ENCODE results near the gene ATXN1. TPM values are rescaled to one million over a fixed set of nuclear protein-coding genes. Genes with fewer than 3 reads are reported as not detected.

Gene ATXN1
- total and polyA plus RNA-seq, 2 of the 8 experiments (the other 6 are each of a cell fraction or from before 2014, with no cell fraction given), result 1.6 to 4.0 TPM

DNA sequence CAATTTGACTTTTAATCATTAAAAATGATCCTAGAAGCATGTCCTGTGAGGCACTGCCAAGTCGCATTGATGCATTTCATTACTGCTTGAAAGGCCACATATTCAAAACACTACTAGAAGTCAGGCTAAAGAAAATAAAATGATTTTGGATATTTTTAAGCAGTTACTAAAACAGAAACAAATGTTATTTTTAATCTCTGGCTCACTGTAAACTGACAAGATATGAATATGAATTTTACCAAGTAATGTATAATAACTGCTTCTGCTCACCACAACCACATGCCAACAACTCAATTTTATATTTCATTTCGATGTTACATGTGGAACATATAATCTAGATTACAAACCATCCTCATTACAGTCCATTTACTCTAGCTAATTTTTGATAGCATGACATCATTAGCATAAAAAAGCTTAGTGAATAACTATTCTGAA lies 90.6 kb downstream of the ATXN1 start (continued):
- TF ChIP-seq, protein P1, sequence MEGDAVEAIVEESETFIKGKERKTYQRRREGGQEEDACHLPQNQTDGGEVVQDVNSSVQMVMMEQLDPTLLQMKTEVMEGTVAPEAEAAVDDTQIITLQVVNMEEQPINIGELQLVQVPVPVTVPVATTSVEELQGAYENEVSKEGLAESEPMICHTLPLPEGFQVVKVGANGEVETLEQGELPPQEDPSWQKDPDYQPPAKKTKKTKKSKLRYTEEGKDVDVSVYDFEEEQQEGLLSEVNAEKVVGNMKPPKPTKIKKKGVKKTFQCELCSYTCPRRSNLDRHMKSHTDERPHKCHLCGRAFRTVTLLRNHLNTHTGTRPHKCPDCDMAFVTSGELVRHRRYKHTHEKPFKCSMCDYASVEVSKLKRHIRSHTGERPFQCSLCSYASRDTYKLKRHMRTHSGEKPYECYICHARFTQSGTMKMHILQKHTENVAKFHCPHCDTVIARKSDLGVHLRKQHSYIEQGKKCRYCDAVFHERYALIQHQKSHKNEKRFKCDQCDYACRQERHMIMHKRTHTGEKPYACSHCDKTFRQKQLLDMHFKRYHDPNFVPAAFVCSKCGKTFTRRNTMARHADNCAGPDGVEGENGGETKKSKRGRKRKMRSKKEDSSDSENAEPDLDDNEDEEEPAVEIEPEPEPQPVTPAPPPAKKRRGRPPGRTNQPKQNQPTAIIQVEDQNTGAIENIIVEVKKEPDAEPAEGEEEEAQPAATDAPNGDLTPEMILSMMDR (IDR thresholded peaks at IDR 0.05; ENCODE audit: control extremely low read depth in 1 of 3, insufficient read depth in 1 of 3, low read depth in 1 of 3, low read length in 3 of 3), result no peak
- TF ChIP-seq BRCA1 (IDR thresholded peaks at IDR 0.05; ENCODE audit: low read depth, low read length), result no peak
- no peak for TF ChIP-seq ASH2L (IDR thresholded peaks at IDR 0.05; ENCODE audit: low read length)
